ENCODE measurements around the gene IQGAP2. TPM values are rescaled to one million over a fixed set of nuclear protein-coding genes. Genes with fewer than 3 reads are reported as not detected.

Gene IQGAP2
- total RNA-seq, 1 experiment from 2014 or later, result 83.2 TPM

- no peak for DNase-seq (ENCODE audit: low spot score)
Measured at GRCh38 chr5:76487386-76487785, 84.3 kb downstream of the IQGAP2 start.

GRCh38 chr5:76487821-76488220 is 84.7 kb downstream of the IQGAP2 start:
- DNase-seq (ENCODE audit: low spot score), result no peak
- in situ Hi-C loops (cut with HindIII; ENCODE audit: low sequenced_read_pairs), result no loop called here

More at GRCh38 chr5:76487386-76487785, 84.3 kb downstream of the IQGAP2 start:
- in situ Hi-C loops (cut with HindIII; ENCODE audit: low sequenced_read_pairs), result no loop called here

- in situ Hi-C loops (cut with HindIII; ENCODE audit: low sequenced_read_pairs), result no loop called here
Measured at GRCh38 chr5:76488969-76489368, 85.9 kb downstream of the IQGAP2 start.

GRCh38 chr5:76489877-76490688 is 87.0 kb downstream of the IQGAP2 start:
- in situ Hi-C loops (cut with HindIII; ENCODE audit: low sequenced_read_pairs), result no loop called here
- DNase-seq (ENCODE audit: low spot score), result no peak

More at GRCh38 chr5:76488969-76489368, 85.9 kb downstream of the IQGAP2 start:
- no peak for DNase-seq (ENCODE audit: low spot score)

GRCh38 chr5:76490960-76491359 is 87.9 kb downstream of the IQGAP2 start:
- DNase-seq (ENCODE audit: low spot score), result no peak
- in situ Hi-C loops (cut with HindIII; ENCODE audit: low sequenced_read_pairs), result no loop called here

- in situ Hi-C loops (cut with HindIII; ENCODE audit: low sequenced_read_pairs), result no loop called here
- DNase-seq (ENCODE audit: low spot score), result no peak
Measured at GRCh38 chr5:76492819-76493189, 89.7 kb downstream of the IQGAP2 start.

GRCh38 chr5:76493190-76493837 is 90.2 kb downstream of the IQGAP2 start:
- in situ Hi-C loops (cut with HindIII; ENCODE audit: low sequenced_read_pairs), result no loop called here
- DNase-seq (ENCODE audit: low spot score), result no peak

GRCh38 chr5:76494201-76494600 is 91.1 kb downstream of the IQGAP2 start:
- in situ Hi-C loops (cut with HindIII; ENCODE audit: low sequenced_read_pairs), result no loop called here
- no peak for DNase-seq (ENCODE audit: low spot score)

GRCh38 chr5:76495870-76496269 is 92.8 kb downstream of the IQGAP2 start:
- in situ Hi-C loops (cut with HindIII; ENCODE audit: low sequenced_read_pairs), result no loop called here
- DNase-seq (ENCODE audit: low spot score), result no peak

GRCh38 chr5:76497065-76497460 is 94.0 kb downstream of the IQGAP2 start:
- in situ Hi-C loops (cut with HindIII; ENCODE audit: low sequenced_read_pairs), result no loop called here
- DNase-seq (ENCODE audit: low spot score), result no peak

GRCh38 chr5:76497986-76498717 is 95.1 kb downstream of the IQGAP2 start:
- no peak for DNase-seq (ENCODE audit: low spot score)
- in situ Hi-C loops (cut with HindIII; ENCODE audit: low sequenced_read_pairs), result no loop called here

GRCh38 chr5:76499507-76500161 is 96.5 kb downstream of the IQGAP2 start:
- in situ Hi-C loops (cut with HindIII; ENCODE audit: low sequenced_read_pairs), result no loop called here
- no peak for DNase-seq (ENCODE audit: low spot score)

- no peak for DNase-seq (ENCODE audit: low spot score)
- in situ Hi-C loops (cut with HindIII; ENCODE audit: low sequenced_read_pairs), result no loop called here
Measured at GRCh38 chr5:76500633-76501393, 97.7 kb downstream of the IQGAP2 start.

GRCh38 chr5:76503929-76504328 is 100.8 kb downstream of the IQGAP2 start:
- DNase-seq (ENCODE audit: low spot score), result no peak
- in situ Hi-C loops (cut with HindIII; ENCODE audit: low sequenced_read_pairs), result no loop called here

- in situ Hi-C loops (cut with HindIII; ENCODE audit: low sequenced_read_pairs), result no loop called here
- no peak for DNase-seq (ENCODE audit: low spot score)
Measured at GRCh38 chr5:76504901-76505564, 101.9 kb downstream of the IQGAP2 start.

GRCh38 chr5:76513476-76513875 is 110.4 kb downstream of the IQGAP2 start:
- in situ Hi-C loops (cut with HindIII; ENCODE audit: low sequenced_read_pairs), result no loop called here
- no peak for DNase-seq (ENCODE audit: low spot score)

- DNase-seq (ENCODE audit: low spot score), result no peak
- in situ Hi-C loops (cut with HindIII; ENCODE audit: low sequenced_read_pairs), result no loop called here
Measured at GRCh38 chr5:76514292-76514691, 111.2 kb downstream of the IQGAP2 start.

GRCh38 chr5:76514713-76515112 is 111.6 kb downstream of the IQGAP2 start:
- in situ Hi-C loops (cut with HindIII; ENCODE audit: low sequenced_read_pairs), result no loop called here

More at GRCh38 chr5:76514713-76515112, 111.6 kb downstream of the IQGAP2 start:
- DNase-seq (ENCODE audit: low spot score), result no peak

All from G401 (cell line).